Type B pancreatic cell (in vitro differentiated cells): ENCODE measurements around the gene SS18L1. TPM values are rescaled to one million over a fixed set of nuclear protein-coding genes. Genes with fewer than 3 reads are reported as not detected.

Experiments used
- DNase-seq: peaks from one replicate; pipeline ENCODE4 v3.0.0; 2021; ENCODE audit warnings: mixed read lengths; ENCODE audit not compliant: unreplicated experiment; ENCODE audit errors: extremely low spot score
- H3K27ac Mint-ChIP-seq: 2 replicates; pipeline ENCODE4 v1.8.0; 2021; ENCODE audit warnings: mild to moderate bottlenecking, mixed read lengths
- H3K27me3 Mint-ChIP-seq: 2 replicates; pipeline ENCODE4 v1.8.0; 2021; ENCODE audit warnings: mixed read lengths
- H3K36me3 Mint-ChIP-seq: 2 replicates; pipeline ENCODE4 v1.8.0; 2021; ENCODE audit warnings: mixed read lengths
- H3K4me1 Mint-ChIP-seq: one replicate; pipeline ENCODE4 v1.8.0; 2021; ENCODE audit warnings: mixed read lengths; ENCODE audit not compliant: unreplicated experiment
- H3K4me3 Mint-ChIP-seq: 2 replicates; pipeline ENCODE4 v1.8.0; 2021; ENCODE audit warnings: mild to moderate bottlenecking, mixed read lengths
- H3K9me3 Mint-ChIP-seq: 2 replicates; pipeline ENCODE4 v1.8.0; 2021; ENCODE audit warnings: mixed read lengths
- total RNA-seq: library from RNA; stranded (reverse); gene quantifications from 2 replicates; pipeline ENCODE4 v1.2.1, GENCODE V29; 2021; ENCODE audit warnings: low replicate concordance
- TF ChIP-seq, protein P1 (sequence below): fragments of 200-600 bp; sonication (generic); conservative IDR thresholded peaks from 2 replicates; pipeline ENCODE4 v1.5.0; 2021; ENCODE audit warnings: antibody characterized with exemption, mild to moderate bottlenecking

SS18L1 gene
- total RNA-seq, 1 donor from 2014 or later = 25.5 TPM

DNA sequence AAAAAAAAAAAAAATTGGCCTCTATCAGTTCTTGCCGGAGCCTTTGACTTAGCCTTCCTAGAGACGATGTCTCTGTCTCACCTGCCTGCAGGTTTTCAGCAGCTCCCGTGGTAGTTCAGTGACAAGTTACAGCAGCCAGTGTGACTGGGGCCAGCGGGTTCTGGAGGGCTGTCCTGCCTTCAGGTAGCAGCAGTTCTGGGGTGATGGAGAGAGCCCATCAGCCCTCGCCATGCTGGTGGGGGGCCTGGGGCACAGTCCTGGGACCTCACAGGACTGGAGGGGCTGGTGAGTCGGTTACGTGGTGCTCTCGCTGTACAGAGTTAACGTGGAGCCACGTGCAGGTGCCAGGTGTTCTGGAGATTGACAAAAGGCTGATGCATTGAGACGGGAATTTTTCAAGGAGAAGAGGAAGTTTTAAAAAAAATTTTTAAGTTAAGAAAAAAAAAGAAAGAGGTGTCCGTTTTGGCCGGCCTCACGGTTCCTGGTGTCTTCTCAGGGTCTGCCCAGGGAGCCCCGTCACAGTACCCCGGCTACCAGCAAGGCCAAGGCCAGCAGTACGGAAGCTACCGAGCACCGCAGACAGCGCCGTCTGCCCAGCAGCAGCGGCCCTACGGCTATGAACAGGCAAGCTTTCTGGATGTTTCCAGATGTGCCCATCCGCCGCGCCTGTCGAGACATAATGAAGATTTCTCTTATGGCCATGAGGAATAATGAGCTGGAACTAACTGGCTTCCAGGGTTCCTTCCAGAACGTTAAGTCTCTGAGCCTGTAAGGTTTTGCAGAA is 30.6 kb downstream of the SS18L1 start:
- H3K9me3 Mint-ChIP-seq = no peaks in the 10 kb centered on the region
- H3K36me3 Mint-ChIP-seq = peaks cover 10% of the 10 kb centered on the region
- H3K27me3 Mint-ChIP-seq = no peaks in the 10 kb centered on the region
- no peaks in the 10 kb centered on the region for H3K4me1 Mint-ChIP-seq
- DNase-seq = no peak
- TF ChIP-seq, protein P1, sequence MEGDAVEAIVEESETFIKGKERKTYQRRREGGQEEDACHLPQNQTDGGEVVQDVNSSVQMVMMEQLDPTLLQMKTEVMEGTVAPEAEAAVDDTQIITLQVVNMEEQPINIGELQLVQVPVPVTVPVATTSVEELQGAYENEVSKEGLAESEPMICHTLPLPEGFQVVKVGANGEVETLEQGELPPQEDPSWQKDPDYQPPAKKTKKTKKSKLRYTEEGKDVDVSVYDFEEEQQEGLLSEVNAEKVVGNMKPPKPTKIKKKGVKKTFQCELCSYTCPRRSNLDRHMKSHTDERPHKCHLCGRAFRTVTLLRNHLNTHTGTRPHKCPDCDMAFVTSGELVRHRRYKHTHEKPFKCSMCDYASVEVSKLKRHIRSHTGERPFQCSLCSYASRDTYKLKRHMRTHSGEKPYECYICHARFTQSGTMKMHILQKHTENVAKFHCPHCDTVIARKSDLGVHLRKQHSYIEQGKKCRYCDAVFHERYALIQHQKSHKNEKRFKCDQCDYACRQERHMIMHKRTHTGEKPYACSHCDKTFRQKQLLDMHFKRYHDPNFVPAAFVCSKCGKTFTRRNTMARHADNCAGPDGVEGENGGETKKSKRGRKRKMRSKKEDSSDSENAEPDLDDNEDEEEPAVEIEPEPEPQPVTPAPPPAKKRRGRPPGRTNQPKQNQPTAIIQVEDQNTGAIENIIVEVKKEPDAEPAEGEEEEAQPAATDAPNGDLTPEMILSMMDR = no peak
- H3K4me3 Mint-ChIP-seq = no peak overlapping the region
- H3K27ac Mint-ChIP-seq = no peak overlapping the region

DNA sequence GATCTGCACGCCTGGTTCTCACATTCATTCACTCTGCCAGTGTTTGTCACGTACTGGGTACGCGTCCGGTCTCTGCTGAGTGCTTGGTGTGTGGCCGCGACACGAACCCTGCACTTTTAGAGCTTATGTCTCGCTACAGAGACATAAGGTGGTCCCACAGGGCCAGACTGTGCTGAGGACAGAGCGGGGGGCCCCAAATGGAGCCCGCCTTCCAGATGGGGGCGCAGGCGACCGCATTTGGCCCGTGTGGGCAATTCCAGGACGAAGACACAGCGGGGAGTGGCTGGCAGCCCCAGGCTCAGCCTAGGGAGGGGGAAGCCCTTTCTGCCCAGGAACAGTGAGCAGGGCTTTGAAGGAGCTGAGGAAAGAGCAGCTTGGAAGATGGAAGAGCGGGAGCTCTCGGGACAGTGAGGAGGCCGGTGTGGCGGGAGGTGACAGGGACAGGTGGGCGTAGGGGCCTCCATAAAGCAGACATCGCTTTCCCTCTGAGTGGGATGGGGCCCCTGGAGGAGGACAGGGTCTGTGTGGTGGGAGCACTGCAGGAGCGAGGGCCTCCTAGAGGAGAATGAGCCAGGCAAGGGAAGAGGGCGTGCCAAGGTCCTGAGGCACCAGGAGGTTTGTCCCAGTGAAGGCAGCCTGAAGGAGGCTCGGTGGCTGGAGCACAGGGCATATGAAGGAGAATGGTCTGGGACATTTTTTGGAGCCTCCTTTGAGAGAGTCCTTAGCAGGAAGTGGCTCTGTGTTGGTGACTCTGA is 31.5 kb downstream of the SS18L1 start:
- no peak for DNase-seq
- Mint-ChIP-seq H3K27me3 (no peaks in the 10 kb centered on the region), H3K27ac (peak overlapping the region; percentile 42), H3K4me1 (no peaks in the 10 kb centered on the region), H3K4me3 (no peak overlapping the region), H3K36me3 (peaks cover 10% of the 10 kb centered on the region), H3K9me3 (no peaks in the 10 kb centered on the region)
- TF ChIP-seq, protein P1 = no peak

DNA sequence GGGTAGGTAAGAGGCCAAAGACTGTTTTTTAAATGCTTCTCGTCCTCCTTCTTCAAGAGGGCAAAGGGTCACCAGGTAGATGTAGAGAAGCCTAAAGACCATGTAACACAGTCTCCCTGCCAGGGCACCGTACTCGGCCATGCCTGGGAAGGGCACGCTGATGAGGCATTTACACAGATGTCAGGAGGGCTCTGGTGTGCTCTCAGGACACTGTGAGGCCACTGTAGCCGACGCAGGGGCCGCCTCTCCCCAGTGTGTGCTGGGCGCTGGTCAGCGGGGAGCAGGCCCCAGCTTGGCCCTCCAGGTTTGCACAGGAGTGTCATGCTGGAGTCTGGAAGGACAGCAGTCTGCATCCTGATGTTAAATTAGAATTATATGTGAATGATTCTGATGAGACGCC is 32.1 kb downstream of the SS18L1 start:
- Mint-ChIP-seq H3K4me3 (no peak overlapping the region), H3K27me3 (no peaks in the 10 kb centered on the region), H3K9me3 (no peaks in the 10 kb centered on the region), H3K27ac (no peak overlapping the region), H3K4me1 (no peaks in the 10 kb centered on the region), H3K36me3 (peaks cover 10% of the 10 kb centered on the region)
- DNase-seq = no peak
- TF ChIP-seq, protein P1 = no peak

DNA sequence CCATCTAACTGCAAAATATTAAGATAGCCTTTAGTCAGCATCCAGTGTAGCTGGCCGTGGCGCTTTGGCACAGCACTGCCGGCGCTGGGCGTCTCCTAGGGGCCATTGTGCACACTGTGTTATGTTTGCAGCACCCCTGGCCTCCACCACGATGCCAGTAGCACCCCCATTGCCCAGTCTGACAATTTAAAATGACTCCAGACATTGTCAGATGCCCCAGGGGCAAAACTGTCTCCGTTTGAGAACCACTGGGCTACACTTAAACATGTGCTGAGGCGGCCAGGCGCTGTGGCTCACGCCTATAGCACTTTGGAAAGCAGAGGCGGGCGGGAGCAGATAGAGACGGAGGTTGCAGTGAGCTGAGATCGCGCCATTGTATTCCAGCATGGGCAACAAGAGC is 33.3 kb downstream of the SS18L1 start:
- H3K27ac Mint-ChIP-seq = no peak overlapping the region
- peaks cover 3% of the 10 kb centered on the region for H3K4me1 Mint-ChIP-seq
- peaks cover 6% of the 10 kb centered on the region for H3K36me3 Mint-ChIP-seq
- no peak for DNase-seq
- TF ChIP-seq, protein P1 = no peak
- H3K9me3 Mint-ChIP-seq = no peaks in the 10 kb centered on the region
- no peaks in the 10 kb centered on the region for H3K27me3 Mint-ChIP-seq
- H3K4me3 Mint-ChIP-seq = no peak overlapping the region

DNA sequence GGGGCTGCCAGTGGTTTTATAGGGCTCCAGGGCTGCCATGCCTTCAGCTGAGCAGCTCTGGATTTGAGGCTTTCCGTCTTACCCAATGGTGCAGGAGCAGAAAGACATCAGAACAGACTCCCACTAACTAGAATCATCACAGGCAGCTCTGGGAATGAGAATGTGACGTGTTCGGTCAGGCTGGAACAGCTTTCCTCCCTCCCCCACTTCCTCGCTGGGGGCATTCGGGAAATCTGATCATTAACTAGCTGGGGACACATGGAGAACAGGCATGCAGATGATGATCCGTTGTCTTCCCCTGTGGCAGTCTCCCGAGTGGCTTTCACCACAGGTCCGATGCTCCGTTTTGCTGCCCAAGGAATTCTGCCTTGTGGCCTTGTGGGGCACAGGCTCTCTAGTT is 33.7 kb downstream of the SS18L1 start:
- Mint-ChIP-seq H3K36me3 (peaks cover 6% of the 10 kb centered on the region), H3K27me3 (no peaks in the 10 kb centered on the region), H3K27ac (no peak overlapping the region), H3K4me3 (no peak overlapping the region), H3K9me3 (no peaks in the 10 kb centered on the region), H3K4me1 (peaks cover 7% of the 10 kb centered on the region)
- DNase-seq = no peak
- TF ChIP-seq, protein P1 = no peak
